Fibroblast of mammary gland (primary cell): ENCODE results near the gene RBP5.

Source experiments
- DNase-seq: peaks from one replicate; pipeline ENCODE4 v3.0.0-alpha.2; 2010; ENCODE audit warnings: low read depth
- H3K4me3 ChIP-seq: 2 replicates; pipeline ENCODE4 v1.5.1; 2011; ENCODE audit warnings: low read depth, mild to moderate bottlenecking, low read length, moderate library complexity; ENCODE audit not compliant: control insufficient read depth
- CTCF ChIP-seq: conservative IDR thresholded peaks from 2 replicates; pipeline ENCODE4 v1.5.1; 2011; ENCODE audit warnings: low read depth, low read length, inconsistent platforms; ENCODE audit not compliant: control insufficient read depth, insufficient read depth

RBP5 gene

DNA sequence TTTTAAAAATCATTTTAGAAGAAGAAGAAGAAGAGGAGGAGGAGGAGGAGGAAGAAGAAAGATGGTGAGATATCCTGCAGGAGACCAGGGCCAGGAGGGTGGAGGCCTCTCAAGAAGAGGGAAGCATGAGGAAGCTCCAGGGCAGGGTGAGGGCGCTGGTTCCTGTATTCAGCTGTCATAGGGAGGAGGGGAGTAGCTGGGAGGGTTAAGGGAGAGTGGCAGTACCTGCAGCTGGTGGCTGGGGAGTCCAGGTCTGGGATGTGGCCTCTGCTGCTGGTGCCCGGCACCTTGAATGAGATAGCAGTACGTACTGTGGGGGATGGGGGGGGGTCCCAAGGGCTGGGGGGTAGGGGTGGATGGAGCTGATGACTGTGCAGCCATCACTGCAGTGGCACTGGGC is 9.8 kb downstream of the RBP5 start:
- H3K4me3 ChIP-seq, result no peak overlapping the region
- no peak for TF ChIP-seq CTCF
- no peak for DNase-seq

- DNase-seq, result no peak
- H3K4me3 ChIP-seq, result no peak overlapping the region
- no peak for TF ChIP-seq CTCF
These were observed 11.0 kb downstream of the RBP5 start for GRCh38 chr12:7117670-7118069.

DNA sequence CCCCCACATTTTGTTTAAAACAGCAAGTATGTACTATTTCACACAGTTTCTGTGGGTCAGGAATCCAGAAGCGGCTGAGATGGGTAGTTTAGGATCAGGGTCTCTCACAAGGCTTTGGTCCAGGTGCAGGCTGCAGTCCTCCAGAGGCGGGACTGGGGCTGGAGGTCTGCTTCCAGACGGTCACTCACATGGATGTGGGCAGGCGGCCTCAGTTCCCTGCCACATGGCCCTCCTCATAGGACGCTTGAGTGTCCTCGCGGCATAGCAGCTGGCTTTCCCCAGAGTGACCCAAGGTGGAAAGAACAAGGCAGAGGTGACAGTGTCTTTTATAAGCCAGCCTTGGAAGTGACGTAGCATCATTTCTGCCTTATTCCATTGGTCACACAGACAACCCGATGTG is 11.8 kb downstream of the RBP5 start:
- no peak for TF ChIP-seq CTCF
- no peak for DNase-seq
- H3K4me3 ChIP-seq, result no peak overlapping the region

- H3K4me3 ChIP-seq, result no peak overlapping the region
- no peak for TF ChIP-seq CTCF
- no peak for DNase-seq
These were observed 12.5 kb downstream of the RBP5 start for GRCh38 chr12:7116196-7116595.

DNA sequence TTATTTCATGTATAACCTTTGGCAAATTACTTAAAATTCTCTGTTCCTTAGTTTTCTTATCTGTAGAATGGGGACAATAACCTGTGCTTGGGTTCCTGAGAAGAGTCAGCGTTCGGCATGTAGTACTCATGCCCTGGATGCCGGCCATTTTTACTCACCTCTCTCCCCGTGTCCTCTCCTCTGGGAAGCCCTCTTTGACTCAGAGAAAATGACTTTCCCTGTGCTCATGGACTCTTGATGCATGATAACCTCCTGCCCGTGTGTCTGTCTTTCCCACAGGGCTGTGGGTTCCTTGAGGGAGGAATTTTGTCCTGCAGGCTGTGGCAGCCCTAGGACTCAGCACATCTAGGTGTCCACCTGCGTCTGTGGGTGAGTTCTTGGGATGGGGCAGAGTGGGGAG is 13.8 kb downstream of the RBP5 start:
- TF ChIP-seq CTCF, result no peak
- no peak overlapping the region for H3K4me3 ChIP-seq
- no peak for DNase-seq

DNA sequence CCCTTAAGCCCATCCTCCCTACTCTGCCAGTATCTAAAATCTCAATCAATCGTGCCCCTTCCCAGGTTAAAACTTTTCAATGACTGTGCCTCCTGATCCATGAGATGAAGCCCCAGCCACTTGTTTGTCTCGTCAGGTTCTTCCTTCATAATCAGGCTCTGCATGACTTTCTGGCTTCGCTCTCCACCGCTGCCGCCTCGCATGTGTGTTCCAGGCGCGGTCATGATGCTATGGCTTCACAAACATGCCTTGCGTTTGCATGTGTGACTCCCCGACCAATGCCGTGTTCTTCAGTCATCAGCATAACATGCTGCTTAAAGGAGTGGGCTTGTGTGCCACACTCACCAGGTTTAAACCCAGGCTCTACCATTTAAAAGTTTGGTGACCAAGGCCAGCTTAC is 14.7 kb downstream of the RBP5 start:
- TF ChIP-seq CTCF, result no peak
- H3K4me3 ChIP-seq, result no peak overlapping the region
- no peak for DNase-seq

DNA sequence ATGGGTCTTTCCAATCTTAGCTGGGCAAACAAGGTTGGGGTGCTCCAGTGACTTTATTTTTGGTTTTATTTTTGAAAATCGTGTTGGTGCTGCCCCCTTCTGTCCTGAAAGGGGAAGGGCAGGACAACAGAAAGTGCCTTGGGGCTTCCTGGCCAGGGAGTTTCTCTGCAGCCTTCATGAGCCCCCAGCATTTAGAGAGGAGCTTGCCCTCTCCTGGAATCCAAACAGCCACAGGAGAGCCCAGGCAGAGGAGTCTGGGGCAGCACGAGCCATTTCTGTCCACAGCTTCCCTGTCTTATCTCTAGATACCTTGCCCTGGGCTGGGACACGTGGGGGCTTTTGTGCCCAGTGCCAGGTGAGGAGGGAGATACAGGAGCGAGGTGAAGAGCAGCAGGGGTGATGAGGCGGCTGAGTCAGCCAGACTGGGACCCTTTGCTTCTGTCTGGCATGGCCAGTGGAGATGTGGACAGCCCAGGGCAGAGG is 15.3 kb downstream of the RBP5 start:
- no peak overlapping the region for H3K4me3 ChIP-seq
- peak; percentile 80 for TF ChIP-seq CTCF
- peak; percentile 56 for DNase-seq
